NCI-H1092 (cell line): Measurements from ENCODE around the gene SLC38A10.

Experiments
- DNase-seq: peaks from one replicate; lab custom pipeline; 2025; lab: John Stamatoyannopoulos, UW

Gene SLC38A10

DNA sequence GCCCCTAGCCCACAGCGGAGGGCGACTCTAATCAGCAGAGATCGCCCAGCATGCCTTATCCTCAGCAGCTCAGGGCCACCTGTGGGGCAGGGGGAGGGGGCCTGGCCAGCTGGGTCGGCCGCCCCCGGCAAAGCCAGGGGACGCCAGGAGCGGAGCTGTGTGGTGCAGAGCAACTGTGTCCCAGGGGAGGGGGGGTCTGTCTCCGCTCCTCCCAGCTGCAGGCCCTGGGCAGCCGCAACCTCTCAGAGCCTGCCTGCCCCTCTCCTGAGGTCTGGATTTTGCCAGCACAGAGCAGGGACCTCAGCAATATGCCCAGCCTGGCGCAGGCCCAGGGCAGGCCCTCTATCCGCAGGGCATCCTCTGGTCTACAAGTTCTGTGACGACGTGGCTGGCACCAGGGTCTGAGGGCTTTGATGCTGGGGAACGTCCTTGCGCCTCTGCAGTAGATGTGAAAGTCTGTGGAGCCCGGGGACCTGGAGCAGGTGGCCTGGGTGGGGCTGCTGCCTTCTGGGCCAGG, 36.5 kb upstream of the SLC38A10 start:
- no peak for DNase-seq

GRCh38 chr17:81330884-81331245, 35.8 kb upstream of the SLC38A10 start:
- DNase-seq, result no peak

- DNase-seq, result no peak
These were observed 35.1 kb upstream of the SLC38A10 start for GRCh38 chr17:81329927-81330883.

DNA sequence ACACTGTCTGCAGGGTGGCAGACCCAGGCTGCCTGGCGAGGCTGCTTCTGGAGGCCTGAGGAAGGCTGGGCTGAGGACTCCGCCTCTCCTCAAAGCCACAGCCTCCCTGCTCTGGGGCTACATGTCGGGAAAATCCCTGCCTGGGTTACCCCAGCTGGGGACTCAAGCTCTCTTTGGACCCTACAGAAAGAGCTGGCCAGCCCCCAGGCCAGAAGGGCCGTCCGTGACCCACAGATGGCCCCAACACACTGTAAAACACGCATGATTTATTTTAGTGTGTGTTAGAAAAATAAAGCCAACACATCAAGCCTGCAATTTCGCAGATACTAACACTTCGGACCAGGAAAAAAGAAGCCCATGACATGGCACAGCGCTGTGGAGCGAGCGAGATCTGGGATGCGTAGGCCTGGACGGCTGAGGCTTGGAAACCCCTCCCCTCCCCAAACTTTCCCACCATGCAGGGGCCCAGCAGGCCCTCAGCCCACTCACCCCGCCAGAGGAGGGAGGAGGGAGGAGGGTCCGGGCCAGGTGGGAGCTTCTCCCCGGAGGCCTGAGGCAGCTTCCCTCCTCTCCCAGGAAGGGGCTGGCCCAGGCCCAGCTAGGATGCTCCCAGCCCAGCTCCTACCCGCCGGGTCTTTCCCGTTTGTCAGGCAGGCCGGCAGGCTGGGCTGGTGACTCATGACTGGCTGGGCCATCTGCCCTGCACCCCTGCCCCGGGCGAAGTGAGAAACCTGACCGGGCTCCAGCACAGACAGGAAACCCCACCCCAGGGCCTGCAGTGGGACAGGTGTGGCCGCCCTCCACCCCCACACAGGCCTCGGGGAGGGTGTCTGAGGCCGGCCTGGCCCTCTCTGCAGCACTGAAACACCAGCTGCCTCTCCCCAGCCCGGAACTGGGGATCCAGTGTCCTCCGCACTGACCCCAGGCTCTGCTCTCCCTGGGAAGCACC, 34.1 kb upstream of the SLC38A10 start:
- no peak for DNase-seq

DNA sequence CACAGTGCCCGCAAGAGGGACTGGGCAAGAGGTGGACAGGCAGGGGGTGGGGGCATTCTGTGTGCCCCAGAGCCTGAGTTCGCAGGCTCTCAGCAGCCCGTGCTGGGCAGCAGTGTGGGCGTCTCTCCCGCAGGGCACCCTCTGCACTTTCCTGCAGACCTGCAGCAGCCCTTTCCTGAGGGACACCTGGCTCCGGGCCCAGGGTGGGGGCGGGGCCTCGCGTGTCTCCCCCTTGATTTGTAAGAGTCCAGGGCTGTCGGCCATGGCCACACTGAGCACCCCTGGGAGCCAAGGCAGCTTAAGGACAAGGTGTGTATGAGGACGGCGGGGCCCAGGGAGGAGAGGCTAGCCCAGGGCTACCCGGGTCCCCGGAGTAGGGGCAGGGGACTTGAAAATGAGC, 33.4 kb upstream of the SLC38A10 start:
- no peak for DNase-seq

DNA sequence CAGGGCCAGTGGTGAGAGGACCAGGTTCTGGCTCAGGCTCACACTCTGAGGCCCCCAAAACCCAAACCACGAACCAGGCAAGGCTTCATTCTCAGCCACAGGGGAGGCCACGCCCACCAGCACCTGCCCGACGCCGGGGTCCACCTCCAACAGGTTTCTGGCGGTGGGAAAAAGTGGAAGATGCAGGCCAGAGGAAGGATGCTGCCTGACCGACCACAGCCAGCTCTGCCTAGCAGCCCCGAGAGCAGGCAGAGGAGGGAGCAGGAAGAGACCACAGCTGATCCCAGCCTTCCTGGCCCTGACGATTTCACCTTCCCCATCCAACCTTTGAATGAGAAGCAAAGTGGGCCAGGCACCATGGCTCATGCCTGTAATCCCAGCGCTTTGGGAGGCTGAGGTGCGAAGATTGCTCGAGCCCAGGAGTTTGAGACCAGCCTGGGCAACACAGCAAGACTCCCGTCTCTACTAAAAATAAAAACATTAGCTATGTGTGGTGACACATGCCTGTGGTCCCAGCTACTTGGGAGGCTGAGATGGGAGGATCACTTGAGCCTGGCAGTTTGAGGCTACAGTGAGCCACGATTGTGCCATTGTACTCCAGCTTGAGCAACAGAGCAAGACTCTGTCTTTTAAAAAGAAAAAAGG, 30.7 kb upstream of the SLC38A10 start:
- no peak for DNase-seq

GRCh38 chr17:81324851-81325713, 30.0 kb upstream of the SLC38A10 start:
- DNase-seq, result no peak

GRCh38 chr17:81324177-81324850, 29.2 kb upstream of the SLC38A10 start:
- DNase-seq, result no peak

GRCh38 chr17:81323411-81323868, 28.3 kb upstream of the SLC38A10 start:
- DNase-seq, result no peak

GRCh38 chr17:81323083-81323369, 27.9 kb upstream of the SLC38A10 start:
- no peak for DNase-seq

DNA sequence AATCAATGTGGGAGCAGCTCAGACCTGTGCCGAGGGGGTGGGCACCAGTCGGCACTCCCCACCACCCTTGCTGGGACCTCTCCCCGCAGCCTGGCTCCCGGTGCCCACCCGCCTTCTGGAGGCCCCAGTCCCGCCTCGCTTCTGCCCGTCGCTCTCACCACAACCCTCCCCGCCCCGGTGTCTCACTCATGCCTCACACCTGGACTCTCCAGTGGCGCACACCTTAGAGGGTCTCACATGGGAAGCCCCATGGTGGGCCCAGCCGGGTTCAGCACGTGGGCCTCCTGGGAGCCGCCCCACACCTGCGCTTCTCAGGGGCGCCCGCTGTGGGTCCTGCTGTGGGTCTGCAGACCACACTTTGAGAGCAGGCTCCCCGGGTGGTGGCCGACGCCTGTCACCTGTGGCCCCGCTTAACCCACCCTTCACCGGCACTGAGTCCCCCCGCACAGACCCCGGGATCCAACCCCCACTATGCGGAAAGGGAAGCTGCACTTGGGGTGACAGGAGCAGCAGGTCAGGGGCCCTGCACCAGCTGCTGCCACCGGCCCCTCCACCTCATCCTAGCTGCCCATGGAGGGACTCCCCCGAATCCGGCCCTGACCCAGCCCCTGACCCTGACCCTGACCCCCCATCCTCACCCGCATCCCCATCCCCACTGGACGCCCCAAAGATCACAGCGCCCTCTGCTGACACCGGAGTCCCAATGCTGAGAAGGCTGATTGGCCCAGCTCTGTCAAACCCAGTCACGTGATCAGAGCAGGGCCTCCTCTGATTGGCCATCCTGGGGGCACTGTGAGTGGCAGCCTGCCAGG, 27.4 kb upstream of the SLC38A10 start:
- DNase-seq, result no peak

DNA sequence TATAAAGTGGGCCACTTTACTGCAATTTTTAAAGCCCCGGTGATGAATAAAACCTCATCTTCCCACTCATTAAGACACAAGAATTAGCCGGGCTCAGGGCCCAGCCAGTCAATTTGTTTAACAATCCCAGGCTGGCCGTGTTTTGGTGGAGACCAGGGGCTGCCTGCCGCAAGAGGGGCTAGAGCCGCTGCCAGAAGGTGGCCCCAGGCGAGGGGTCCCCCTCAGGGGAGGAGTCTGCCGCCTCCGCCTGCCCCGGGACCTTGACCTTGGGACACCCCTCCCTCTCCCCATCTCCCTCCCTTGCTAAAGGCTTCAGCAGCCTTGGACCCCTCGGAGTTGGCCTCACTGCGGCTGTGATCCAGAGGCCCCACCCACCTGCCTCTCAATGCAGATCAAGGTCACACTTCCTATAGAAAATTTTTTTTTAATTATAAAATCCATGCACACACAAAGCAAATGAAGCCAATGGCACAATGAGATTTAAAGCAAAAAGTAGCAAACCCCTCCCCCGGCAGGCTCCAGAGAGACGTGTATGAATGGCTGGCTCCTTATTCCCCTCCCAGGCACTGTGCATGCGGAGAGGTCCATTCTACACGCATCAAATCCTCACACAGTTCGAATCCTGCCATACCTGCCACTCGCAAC, 23.0 kb upstream of the SLC38A10 start:
- DNase-seq, result no peak

- no peak for DNase-seq
These were observed 22.4 kb upstream of the SLC38A10 start for GRCh38 chr17:81317530-81317821.

DNA sequence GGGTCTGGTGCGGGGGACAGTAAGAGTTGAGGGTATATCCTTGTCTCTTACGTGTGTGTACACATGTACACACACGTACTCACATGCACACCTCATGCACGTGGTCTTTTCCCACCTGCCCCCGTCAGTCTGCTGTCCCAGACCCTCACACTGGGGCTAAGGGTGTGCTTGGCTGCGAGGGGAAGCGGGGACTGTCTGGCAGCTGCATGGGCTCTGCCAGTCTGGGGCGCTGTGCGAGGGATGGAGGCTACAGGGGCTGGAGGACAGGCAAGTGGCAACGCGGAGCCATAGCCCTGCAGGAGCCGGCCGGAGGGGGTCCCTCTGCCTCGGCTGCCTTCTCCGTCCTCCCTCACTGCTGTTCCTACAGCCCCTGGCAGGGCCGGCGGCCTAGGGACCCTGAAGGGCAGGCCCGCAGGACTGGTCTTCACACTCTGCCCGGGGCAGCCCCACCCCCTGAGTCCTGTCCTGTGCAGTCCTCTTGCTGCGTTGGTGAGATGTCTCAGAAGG, 20.8 kb upstream of the SLC38A10 start:
- no peak for DNase-seq

DNA sequence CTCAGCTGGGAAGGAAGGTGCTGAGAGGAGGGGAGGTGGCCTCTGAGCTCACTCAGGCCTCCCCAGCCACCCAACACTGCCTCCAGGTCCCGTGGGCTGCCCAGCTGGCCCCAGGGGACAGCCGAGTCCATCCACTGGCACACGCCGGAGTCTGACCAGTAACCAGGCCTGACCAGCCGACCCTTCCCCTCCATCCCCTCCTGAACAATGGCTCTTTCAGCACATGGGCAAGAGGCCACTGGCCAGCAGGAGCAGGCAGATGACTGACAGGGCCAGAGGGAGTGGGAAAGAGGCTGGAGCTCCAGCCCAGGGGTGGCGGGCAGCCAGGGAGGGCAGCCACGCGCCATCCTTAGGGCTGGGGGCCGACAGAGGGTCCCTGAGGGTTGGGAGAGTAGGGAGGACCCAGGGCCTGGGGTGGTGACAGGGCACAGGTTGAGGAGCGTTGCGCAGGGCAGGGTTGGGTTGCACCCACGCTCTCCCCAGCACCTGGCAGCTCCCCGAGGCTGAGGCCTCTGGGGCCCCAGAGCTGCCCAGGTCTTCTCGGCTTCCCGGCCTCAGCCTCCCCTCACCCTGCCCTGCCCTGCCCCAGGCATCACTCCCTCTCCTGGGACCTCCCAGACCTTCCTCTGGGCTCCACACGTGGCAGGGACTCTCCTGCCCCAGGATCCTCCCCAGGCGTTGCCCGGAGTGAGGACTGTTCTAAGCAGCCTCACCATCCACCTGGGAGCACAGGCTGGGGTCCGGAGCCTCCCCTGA, 20.2 kb upstream of the SLC38A10 start:
- no peak for DNase-seq

DNA sequence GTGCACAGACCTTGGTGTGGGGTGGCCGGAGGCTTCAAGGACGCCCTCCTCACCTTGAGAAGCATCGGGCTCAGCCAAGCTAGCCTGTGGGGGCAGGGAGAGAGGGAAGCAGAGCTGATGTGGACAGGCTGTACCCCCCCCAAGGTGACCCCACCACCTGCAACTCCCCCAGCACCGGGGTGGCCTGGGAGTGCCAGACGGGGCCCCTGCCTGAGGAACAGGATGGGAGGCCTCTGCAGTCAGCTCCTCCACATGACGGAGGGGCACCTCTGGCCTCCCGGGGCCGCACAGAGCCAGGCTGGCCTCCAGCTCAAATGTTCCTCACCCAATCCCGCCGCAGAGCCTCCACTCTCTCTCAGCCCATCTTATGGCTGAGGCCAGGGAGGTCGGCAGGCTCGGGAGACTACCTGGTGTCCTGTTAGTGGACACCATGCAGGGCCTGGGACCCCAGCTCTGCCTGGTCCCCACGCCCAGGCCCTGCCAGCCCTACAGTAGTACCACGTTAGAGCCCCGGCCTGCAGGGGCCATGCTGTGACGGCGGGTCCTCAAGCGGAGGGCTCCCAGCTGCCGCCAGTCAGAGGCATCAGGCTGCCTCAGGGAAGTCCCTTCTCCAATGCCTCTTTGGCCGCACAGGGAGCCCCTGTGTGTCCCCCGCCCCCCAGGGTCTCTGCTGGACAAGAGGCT, 19.4 kb upstream of the SLC38A10 start:
- no peak for DNase-seq

DNA sequence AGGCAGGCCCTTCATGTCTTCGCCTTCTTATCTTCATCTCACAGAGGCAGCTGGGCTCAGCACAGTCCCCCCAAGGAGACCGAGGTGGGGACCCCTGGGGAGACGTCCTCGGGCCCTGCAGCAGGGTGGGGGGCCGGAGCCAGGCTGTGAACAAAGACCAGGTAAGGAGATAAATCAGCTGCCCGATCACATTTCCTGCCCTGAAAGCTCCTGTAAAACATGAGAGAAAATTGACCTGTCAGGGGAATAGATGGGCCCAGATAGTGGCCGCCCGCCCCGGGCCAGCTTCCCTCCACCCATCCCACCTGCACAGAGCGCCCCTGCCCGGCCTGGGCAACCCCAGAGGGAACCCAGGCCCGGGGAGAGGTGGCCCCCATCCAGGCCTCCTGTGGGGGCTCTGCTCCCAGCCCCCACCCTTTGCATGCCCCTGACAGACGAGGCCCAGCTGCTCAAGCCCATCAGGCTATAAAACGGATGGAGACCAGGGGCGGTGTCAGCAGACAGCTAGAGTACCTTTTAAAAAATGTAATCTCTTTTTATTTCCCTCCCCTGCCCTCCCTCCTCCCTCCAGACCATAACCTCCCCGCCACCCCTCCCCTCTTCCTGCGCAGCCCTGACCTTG, 18.8 kb upstream of the SLC38A10 start:
- DNase-seq, result no peak
